IMR-90 (cell line): ENCODE measurements around the gene RNASE1. TPM values are rescaled to one million over a fixed set of nuclear protein-coding genes. Genes with fewer than 3 reads are reported as not detected.

Experiments used
- ATAC-seq: fragments of 200-7000 bp; cut with Tn5 transposase; 2 replicates; pipeline ENCODE4 v1.9.1; 2020; ENCODE audit warnings: low read depth, mild to moderate bottlenecking, moderate library complexity
- BruUV-seq: library from RNA; stranded (reverse); fragments of 400-500 nt; replicated peaks from 2 replicates; lab custom pipeline; 2021; lab: Mats Ljungman, UMichigan
- CTCF ChIA-PET: fragments of 300-600 bp; formaldehyde crosslinking; extraction: SDS; loops from one replicate; lab custom pipeline; 2021; ENCODE audit warnings: antibody characterized with exemption; lab: Yijun Ruan, JAX
- POLR2A ChIA-PET: fragments of 300-600 bp; sonication (Branson Sonifier 250); formaldehyde crosslinking; loops from one replicate; lab custom pipeline; 2022; ENCODE audit warnings: antibody characterized with exemption; ENCODE audit not compliant: unreplicated experiment; lab: Charles Lee
- DNase-seq: peaks from one replicate; pipeline ENCODE4 v3.0.0; 2013
- H2AFZ ChIP-seq: replicated peaks from 2 replicates; pipeline ENCODE3; 2013; ENCODE audit warnings: low read length, mild to moderate bottlenecking; ENCODE audit not compliant: poor library complexity
- H2AK5ac ChIP-seq: 2 replicates; pipeline ENCODE4 v1.6.1; 2013; ENCODE audit warnings: low read depth, low read length, inconsistent platforms
- H2AK9ac ChIP-seq: replicated peaks from 2 replicates; pipeline ENCODE3; 2013; ENCODE audit warnings: mild to moderate bottlenecking, low read depth, low read length, moderate library complexity; ENCODE audit not compliant: poor library complexity
- H2BK120ac ChIP-seq: 2 replicates; pipeline ENCODE4 v1.6.1; 2013; ENCODE audit warnings: low read depth, low read length, inconsistent platforms
- H2BK15ac ChIP-seq: 3 replicates; pipeline ENCODE4 v1.6.1; 2013; ENCODE audit warnings: low read depth, low read length, inconsistent platforms
- H2BK20ac ChIP-seq: 2 replicates; pipeline ENCODE4 v1.6.1; 2013; ENCODE audit warnings: low read depth, mild to moderate bottlenecking, inconsistent platforms, low read length, moderate library complexity
- H2BK5ac ChIP-seq: 2 replicates; pipeline ENCODE4 v1.6.1; 2013; ENCODE audit warnings: mild to moderate bottlenecking, low read depth, low read length, inconsistent platforms; ENCODE audit not compliant: poor library complexity, severe bottlenecking
- H3K14ac ChIP-seq: replicated peaks from 2 replicates; pipeline ENCODE4 v1.6.1; 2013; ENCODE audit warnings: low read depth, low read length, inconsistent platforms
- H3K18ac ChIP-seq: 2 replicates; pipeline ENCODE4 v1.6.1; 2013; ENCODE audit warnings: low read depth, low read length, control low read depth
- H3K23ac ChIP-seq: 2 replicates; pipeline ENCODE4 v1.6.1; 2013; ENCODE audit warnings: low read depth, low read length, inconsistent platforms
- H3K27ac ChIP-seq: 2 replicates; pipeline ENCODE4 v1.5.1; 2013; ENCODE audit warnings: mild to moderate bottlenecking, control low read depth, low read length; ENCODE audit not compliant: insufficient read depth
- H3K27me3 ChIP-seq: 2 replicates; pipeline ENCODE4 v1.6.1; 2013; ENCODE audit warnings: low read length; ENCODE audit not compliant: control insufficient read depth, insufficient read depth
- H3K36me3 ChIP-seq: 2 replicates; pipeline ENCODE4 v1.6.1; 2013; ENCODE audit warnings: low read length, mixed read lengths; ENCODE audit not compliant: control insufficient read depth, insufficient read depth
- H3K4ac ChIP-seq: 2 replicates; pipeline ENCODE4 v1.6.1; 2013; ENCODE audit warnings: low read depth, low read length, inconsistent platforms
- H3K4me1 ChIP-seq: 2 replicates; pipeline ENCODE4 v1.6.1; 2013; ENCODE audit warnings: low read length, mixed read lengths; ENCODE audit not compliant: control insufficient read depth, insufficient read depth
- H3K4me2 ChIP-seq: 2 replicates; pipeline ENCODE4 v1.6.1; 2013; ENCODE audit warnings: low read depth, mild to moderate bottlenecking, control low read depth, low read length, moderate library complexity
- H3K4me3 ChIP-seq: 2 replicates; pipeline ENCODE4 v1.5.1; 2013; ENCODE audit warnings: low read depth, mild to moderate bottlenecking, control low read depth, low read length, moderate library complexity; ENCODE audit not compliant: insufficient read depth
- H3K56ac ChIP-seq: 2 replicates; pipeline ENCODE4 v1.6.1; 2013; ENCODE audit warnings: low read length, inconsistent platforms; ENCODE audit not compliant: insufficient read depth; ENCODE audit errors: extremely low read depth
- H3K79me1 ChIP-seq, 2 experiments: 2 replicates each; pipeline ENCODE4 v1.6.1; 2013; ENCODE audit warnings: low read length in 2 of 2, inconsistent platforms in 1 of 2, low read depth in 1 of 2
- H3K9ac ChIP-seq: 2 replicates; pipeline ENCODE4 v1.6.1; 2013; ENCODE audit warnings: low read depth, low read length, control low read depth
- H3K9me1 ChIP-seq: 2 replicates; pipeline ENCODE4 v1.6.1; 2013; ENCODE audit warnings: low read length, inconsistent platforms; ENCODE audit not compliant: insufficient read depth
- H3K9me3 ChIP-seq: 2 replicates; pipeline ENCODE4 v1.6.1; 2013; ENCODE audit warnings: low read length; ENCODE audit not compliant: control insufficient read depth, insufficient read depth
- H4K20me1 ChIP-seq: 2 replicates; pipeline ENCODE4 v1.6.1; 2013; ENCODE audit warnings: low read length, inconsistent platforms; ENCODE audit not compliant: insufficient read depth
- H4K5ac ChIP-seq: 2 replicates; pipeline ENCODE4 v1.6.1; 2013; ENCODE audit warnings: mild to moderate bottlenecking, low read depth, low read length, control low read depth
- H4K8ac ChIP-seq, 2 experiments: 2 replicates each; pipeline ENCODE4 v1.6.1; 2013; ENCODE audit warnings: low read depth in 2 of 2, low read length in 2 of 2, control low read depth in 1 of 2, inconsistent platforms in 1 of 2
- H4K91ac ChIP-seq: 2 replicates; pipeline ENCODE4 v1.6.1; 2013; ENCODE audit warnings: low read depth, low read length, inconsistent platforms; ENCODE audit not compliant: insufficient read depth
- FOS ChIP-seq: fragments of 150-350 bp; IDR thresholded peaks from 2 replicates; pipeline ENCODE4 v1.6.1; 2016; ENCODE audit warnings: low read depth, low read length
- MAFK ChIP-seq: IDR thresholded peaks from 2 replicates; pipeline ENCODE4 v1.6.1; 2012; ENCODE audit warnings: low read depth, low read length, improper control_type of control experiment
- NFE2L2 ChIP-seq: fragments of 150-350 bp; IDR thresholded peaks from 2 replicates; pipeline ENCODE4 v1.6.1; 2016; ENCODE audit warnings: low read depth, mild to moderate bottlenecking, low read length
- WGBS, 2 experiments: methylation state at CpG; one replicate each; pipeline versions ENCODE4 v1.1.5 to v1.1.7; 2013; ENCODE audit warnings: missing lambda C conversion rate in 2 of 2; ENCODE audit not compliant: insufficient read length in 1 of 2; ENCODE audit errors: extremely low coverage in 2 of 2; 5-methylcytosine and 5-hydroxymethylcytosine counted together
- dilution Hi-C: fragments of 300-500 bp; cut with HindIII; formaldehyde crosslinking; loops from one replicate; pipeline ENCODE4 v1.14.3; 2018; ENCODE audit warnings: low sequenced_read_pairs; ENCODE audit not compliant: unreplicated experiment
- in situ Hi-C: fragments of 300-500 bp; cut with MboI; formaldehyde crosslinking; loops from 3 replicates; pipeline ENCODE4 v1.14.3; 2019; ENCODE audit warnings: low sequenced_read_pairs, inconsistent platforms, mixed read lengths
- intact Hi-C: fragments of 100-400 bp; cut with micrococcal nuclease; formaldehyde crosslinking; loops from 2 replicates; pipeline ENCODE4 v1.10.0; 2022
- polyA plus RNA-seq, 3 experiments: library from polyadenylated mRNA; depleted of rRNA; stranded (reverse); fragments of >200 nt; gene quantifications; 2 replicates each; pipeline ENCODE4 v1.2.3, GENCODE V29; 2012; ENCODE audit warnings: low replicate concordance in 1 of 3
- total RNA-seq: library from RNA; depleted of rRNA; stranded (reverse); fragments of >200 nt; gene quantifications from 2 replicates; pipeline ENCODE4 v1.2.3, GENCODE V29; 2012

RNASE1 gene
- total and polyA plus RNA-seq, 2 of the 4 experiments (the other 2 are of a cell fraction), result not detected

- Histone ChIP-seq H4K8ac (no peak overlapping the region), H2AK5ac (no peak overlapping the region), H2BK20ac (no peak overlapping the region), H4K5ac (no peak overlapping the region), H3K9me3 (no peaks in the 10 kb centered on the region), H3K4me3 (no peak overlapping the region), H3K4me2 (no peak overlapping the region), H3K27me3 (no peaks in the 10 kb centered on the region), H2BK5ac (no peak overlapping the region), H3K27ac (no peak overlapping the region), H3K4me1 (no peaks in the 10 kb centered on the region), H4K20me1 (no peaks in the 10 kb centered on the region), H3K9me1 (no peaks in the 10 kb centered on the region), H3K18ac (no peak overlapping the region), H3K23ac (no peak overlapping the region), H2AFZ (no peak overlapping the region), H2AK9ac (no peak overlapping the region), H3K4ac (no peak overlapping the region), H3K79me1 (no peaks in the 10 kb centered on the region), H4K91ac (no peak overlapping the region), H3K56ac (no peak overlapping the region), H3K14ac (no peak overlapping the region), H3K9ac (no peak overlapping the region), H2BK120ac (no peak overlapping the region), H3K36me3 (no peaks in the 10 kb centered on the region), H2BK15ac (no peak overlapping the region)
- ATAC-seq (no peak), DNase-seq (no peak)
- in situ Hi-C loops (no loop called here), intact Hi-C loops (no loop called here), dilution Hi-C loops (no loop called here)
- CTCF ChIA-PET, result no interaction called here
- POLR2A ChIA-PET, result no interaction called here
- BruUV-seq, result no TSS peak
- TF ChIP-seq MAFK (no peak), NFE2L2 (no peak), FOS (no peak)
- WGBS, 2 experiments, result no CpG with 5 or more reads among the region's 1 CpG
Observed at GRCh38 chr14:20775901-20776300, 26.7 kb downstream of the RNASE1 start.
